ENCODE data around the gene GARNL3. TPM values are rescaled to one million over a fixed set of nuclear protein-coding genes. Genes with fewer than 3 reads are reported as not detected.

Gene GARNL3
- total RNA-seq, 1 experiment from 2014 or later = 5.3 TPM

GRCh38 chr9:127293328-127293727 lies 28.8 kb downstream of the GARNL3 start:
- DNase-seq (ENCODE audit: low read depth, low spot score) = no peak
- in situ Hi-C loops (cut with HindIII; ENCODE audit: low pct_unique_long_range_greater_than_20kb, low sequenced_read_pairs) = no loop called here

GRCh38 chr9:127293767-127294166 lies 29.2 kb downstream of the GARNL3 start:
- DNase-seq (ENCODE audit: low read depth, low spot score) = no peak
- in situ Hi-C loops (cut with HindIII; ENCODE audit: low pct_unique_long_range_greater_than_20kb, low sequenced_read_pairs) = no loop called here

GRCh38 chr9:127295005-127295404 lies 30.4 kb downstream of the GARNL3 start:
- in situ Hi-C loops (cut with HindIII; ENCODE audit: low pct_unique_long_range_greater_than_20kb, low sequenced_read_pairs) = no loop called here
- no peak for DNase-seq (ENCODE audit: low read depth, low spot score)

- DNase-seq (ENCODE audit: low read depth, low spot score) = no peak
- in situ Hi-C loops (cut with HindIII; ENCODE audit: low pct_unique_long_range_greater_than_20kb, low sequenced_read_pairs) = no loop called here
Observed at GRCh38 chr9:127300886-127301447, 36.4 kb downstream of the GARNL3 start.

GRCh38 chr9:127303830-127304229 lies 39.3 kb downstream of the GARNL3 start:
- in situ Hi-C loops (cut with HindIII; ENCODE audit: low pct_unique_long_range_greater_than_20kb, low sequenced_read_pairs) = no loop called here
- no peak for DNase-seq (ENCODE audit: low read depth, low spot score)

GRCh38 chr9:127305206-127305837 lies 40.7 kb downstream of the GARNL3 start:
- in situ Hi-C loops (cut with HindIII; ENCODE audit: low pct_unique_long_range_greater_than_20kb, low sequenced_read_pairs) = no loop called here
- no peak for DNase-seq (ENCODE audit: low read depth, low spot score)

GRCh38 chr9:127305838-127306226 lies 41.3 kb downstream of the GARNL3 start:
- in situ Hi-C loops (cut with HindIII; ENCODE audit: low pct_unique_long_range_greater_than_20kb, low sequenced_read_pairs) = no loop called here
- peak; percentile 55 for DNase-seq (ENCODE audit: low read depth, low spot score)

GRCh38 chr9:127307802-127308201 lies 43.2 kb downstream of the GARNL3 start:
- in situ Hi-C loops (cut with HindIII; ENCODE audit: low pct_unique_long_range_greater_than_20kb, low sequenced_read_pairs) = no loop called here
- no peak for DNase-seq (ENCODE audit: low read depth, low spot score)

- DNase-seq (ENCODE audit: low read depth, low spot score) = no peak
- in situ Hi-C loops (cut with HindIII; ENCODE audit: low pct_unique_long_range_greater_than_20kb, low sequenced_read_pairs) = no loop called here
Observed at GRCh38 chr9:127308652-127309434, 44.3 kb downstream of the GARNL3 start.

GRCh38 chr9:127309715-127310114 lies 45.1 kb downstream of the GARNL3 start:
- DNase-seq (ENCODE audit: low read depth, low spot score) = no peak
- in situ Hi-C loops (cut with HindIII; ENCODE audit: low pct_unique_long_range_greater_than_20kb, low sequenced_read_pairs) = no loop called here

GRCh38 chr9:127311239-127311741 lies 46.7 kb downstream of the GARNL3 start:
- DNase-seq (ENCODE audit: low read depth, low spot score) = peak; percentile 24
- in situ Hi-C loops (cut with HindIII; ENCODE audit: low pct_unique_long_range_greater_than_20kb, low sequenced_read_pairs) = no loop called here

GRCh38 chr9:127313042-127313560 lies 48.5 kb downstream of the GARNL3 start:
- DNase-seq (ENCODE audit: low read depth, low spot score) = no peak
- in situ Hi-C loops (cut with HindIII; ENCODE audit: low pct_unique_long_range_greater_than_20kb, low sequenced_read_pairs) = no loop called here

- no peak for DNase-seq (ENCODE audit: low read depth, low spot score)
- in situ Hi-C loops (cut with HindIII; ENCODE audit: low pct_unique_long_range_greater_than_20kb, low sequenced_read_pairs) = no loop called here
Observed at GRCh38 chr9:127314911-127315310, 50.3 kb downstream of the GARNL3 start.

- no peak for DNase-seq (ENCODE audit: low read depth, low spot score)
Observed at GRCh38 chr9:127316586-127317323, 52.2 kb downstream of the GARNL3 start.

GRCh38 chr9:127318651-127319167 lies 54.1 kb downstream of the GARNL3 start:
- in situ Hi-C loops (cut with HindIII; ENCODE audit: low pct_unique_long_range_greater_than_20kb, low sequenced_read_pairs) = no loop called here
- DNase-seq (ENCODE audit: low read depth, low spot score) = no peak

More at GRCh38 chr9:127316586-127317323, 52.2 kb downstream of the GARNL3 start:
- in situ Hi-C loops (cut with HindIII; ENCODE audit: low pct_unique_long_range_greater_than_20kb, low sequenced_read_pairs) = no loop called here

GRCh38 chr9:127319366-127320114 lies 55.0 kb downstream of the GARNL3 start:
- DNase-seq (ENCODE audit: low read depth, low spot score) = no peak
- in situ Hi-C loops (cut with HindIII; ENCODE audit: low pct_unique_long_range_greater_than_20kb, low sequenced_read_pairs) = no loop called here

- no peak for DNase-seq (ENCODE audit: low read depth, low spot score)
- in situ Hi-C loops (cut with HindIII; ENCODE audit: low pct_unique_long_range_greater_than_20kb, low sequenced_read_pairs) = no loop called here
Observed at GRCh38 chr9:127320115-127320378, 55.5 kb downstream of the GARNL3 start.

Data from SK-MEL-5 (cell line).